Panc1 (cell line): ENCODE measurements around the gene TNRC6C.

ENCODE experiments used
- CTCF ChIP-seq: fragments of 450-650 bp; IDR thresholded peaks from 2 replicates; pipeline ENCODE4 v1.5.1; 2017; ENCODE audit warnings: mild to moderate bottlenecking
- SIN3A ChIP-seq: IDR thresholded peaks from 2 replicates; pipeline ENCODE4 v1.6.1; 2012; ENCODE audit warnings: low read depth, mild to moderate bottlenecking, low read length, moderate library complexity, borderline replicate concordance; ENCODE audit not compliant: insufficient read depth

DNA sequence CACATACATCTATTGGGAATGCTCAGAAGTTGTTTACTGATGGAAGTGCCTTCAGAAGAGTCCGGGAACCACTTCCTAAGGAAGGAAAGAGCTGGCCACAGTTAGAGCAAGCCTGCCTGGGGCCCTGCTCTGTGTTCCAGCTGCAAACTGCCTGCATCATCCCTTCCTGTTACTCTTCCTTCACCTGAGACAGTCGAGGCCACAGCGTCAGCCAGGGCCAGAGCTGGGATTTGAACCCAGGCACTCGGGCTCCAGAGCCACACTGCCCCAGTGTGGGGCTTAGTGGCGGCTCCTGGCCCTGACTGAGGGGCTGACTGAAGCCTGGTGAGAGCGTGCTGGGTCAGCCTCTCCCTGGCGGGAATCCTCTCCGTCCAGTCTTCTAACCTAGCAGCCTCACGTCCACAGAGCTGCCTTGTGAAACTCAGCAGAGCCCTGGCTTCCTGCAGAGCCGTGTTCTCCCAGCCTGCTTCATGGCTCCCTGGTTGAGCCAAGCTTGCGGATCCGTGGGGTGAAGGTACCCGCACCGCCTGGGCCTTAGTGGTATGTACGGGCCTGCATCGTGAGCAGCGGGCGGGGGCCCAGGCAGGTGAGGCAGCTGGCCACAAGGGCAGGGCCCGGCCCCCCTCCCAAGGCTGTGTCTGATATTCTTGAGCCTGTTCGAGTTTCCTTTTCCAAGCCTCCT, 183.1 kb downstream of the TNRC6C start:
- no peak for TF ChIP-seq CTCF
- TF ChIP-seq SIN3A = no peak
